ENCODE data around the gene THSD7B.

DNA sequence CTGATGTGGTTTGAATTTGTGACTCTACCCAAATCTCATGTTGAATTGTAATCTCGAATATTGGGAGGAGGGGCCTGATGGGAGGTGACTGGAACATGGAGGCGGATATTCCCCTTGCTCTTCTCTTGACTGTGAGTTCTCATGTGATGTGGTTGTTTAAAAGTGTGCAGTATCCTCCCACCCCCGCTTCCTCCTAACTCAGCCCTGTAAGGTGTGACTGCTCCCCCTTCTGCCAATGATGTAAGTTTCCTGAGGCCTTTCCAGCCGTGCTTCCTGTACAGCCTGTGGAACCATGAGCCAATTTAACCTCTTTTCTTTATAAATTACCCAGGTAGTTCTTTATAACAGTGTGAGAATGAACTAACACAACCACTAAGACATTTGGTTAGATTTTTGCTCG, 458.4 kb downstream of the THSD7B start:
- no peak for TF ChIP-seq POLR2A (IDR thresholded peaks at IDR 0.05)
- TF ChIP-seq CTCF (IDR thresholded peaks at IDR 0.05 in 8 of 11, conservative IDR thresholded peaks at IDR 0.05 in 3 of 11), result no peak
- TF ChIP-seq POLR2AphosphoS5 (IDR thresholded peaks at IDR 0.05), result no peak

All from spleen (tissue), 7 donors.